Endodermal cell (in vitro differentiated cells): ENCODE results near the gene MAML1. TPM values are rescaled to one million over a fixed set of nuclear protein-coding genes. Genes with fewer than 3 reads are reported as not detected.

Source experiments
- DNase-seq: peaks from one replicate; pipeline ENCODE4 v3.0.0-alpha.2; 2017
- H3K27ac ChIP-seq: 2 replicates; pipeline ENCODE4 v1.5.1; 2013; ENCODE audit warnings: mild to moderate bottlenecking, low read depth, low read length, moderate library complexity
- H3K27me3 ChIP-seq: 2 replicates; pipeline ENCODE4 v1.6.1; 2013; ENCODE audit warnings: mild to moderate bottlenecking, low read length, moderate library complexity; ENCODE audit not compliant: insufficient read depth, control insufficient read depth, poor library complexity, severe bottlenecking
- H3K36me3 ChIP-seq: 2 replicates; pipeline ENCODE4 v1.7.0; 2013; ENCODE audit warnings: mild to moderate bottlenecking, low read length, moderate library complexity; ENCODE audit not compliant: control insufficient read depth, insufficient read depth
- H3K4me1 ChIP-seq: one replicate; pipeline ENCODE4 v1.7.0; 2013; ENCODE audit warnings: low read length; ENCODE audit not compliant: control insufficient read depth, insufficient read depth
- H3K4me3 ChIP-seq: 2 replicates; pipeline ENCODE4 v1.5.1; 2013; ENCODE audit warnings: mild to moderate bottlenecking, low read length, moderate library complexity
- H3K9ac ChIP-seq: 2 replicates; pipeline ENCODE4 v1.6.1; 2013; ENCODE audit warnings: mild to moderate bottlenecking, low read length, moderate library complexity; ENCODE audit not compliant: poor library complexity, severe bottlenecking; ENCODE audit errors: extremely low read depth
- H3K9me3 ChIP-seq: 2 replicates; pipeline ENCODE4 v1.6.1; 2013; ENCODE audit warnings: mild to moderate bottlenecking, low read length, moderate library complexity; ENCODE audit not compliant: control insufficient read depth
- H3K27ac Mint-ChIP-seq: 2 replicates; pipeline ENCODE4 v1.8.0; 2020; ENCODE audit warnings: mixed read lengths
- H3K27me3 Mint-ChIP-seq: 2 replicates; pipeline ENCODE4 v1.8.0; 2021; ENCODE audit warnings: mild to moderate bottlenecking, mixed read lengths; ENCODE audit not compliant: insufficient read depth
- H3K36me3 Mint-ChIP-seq: 2 replicates; pipeline ENCODE4 v1.8.0; 2020; ENCODE audit warnings: low read depth, mixed read lengths
- H3K4me1 Mint-ChIP-seq: 2 replicates; pipeline ENCODE4 v1.8.0; 2020; ENCODE audit warnings: mixed read lengths
- H3K4me3 Mint-ChIP-seq: 2 replicates; pipeline ENCODE4 v1.8.0; 2020; ENCODE audit warnings: mild to moderate bottlenecking, moderate library complexity, mixed read lengths
- H3K9me3 Mint-ChIP-seq: 2 replicates; pipeline ENCODE4 v1.8.0; 2020; ENCODE audit warnings: mild to moderate bottlenecking, mixed read lengths
- CTCF ChIP-seq: fragments of 200-600 bp; sonication (generic); conservative IDR thresholded peaks from 2 replicates; pipeline ENCODE4 v1.5.0; 2021; ENCODE audit warnings: antibody characterized with exemption, mild to moderate bottlenecking
- WGBS, 2 experiments: methylation state at CpG; one replicate each; pipeline versions ENCODE4 v1.1.5 to v1.1.7; 2013; ENCODE audit warnings: missing lambda C conversion rate in 2 of 2, mixed read lengths in 1 of 2; ENCODE audit not compliant: insufficient coverage in 1 of 2, insufficient read length in 1 of 2; 5-methylcytosine and 5-hydroxymethylcytosine counted together
- total RNA-seq, 2 donors: library from RNA; stranded (reverse); fragmentation: NEBNext Ultra II Directional in 1 of 2; extraction: Animal tissue kit (Norgen Biotek cat#: 25700) in 1 of 2; gene quantifications; 2 replicates in 1 of 2; 3 replicates in 1 of 2; pipeline ENCODE4 v1.2.1, GENCODE V29; 2021

The MAML1 gene
- total RNA-seq, 2 donors from 2014 or later, result 38.9 to 41.4 TPM

- Mint-ChIP-seq H3K27ac (peak overlapping the region; percentile 68), H3K9me3 (no peaks in the 10 kb centered on the region), H3K27me3 (no peaks in the 10 kb centered on the region), H3K36me3 (peaks cover 15% of the 10 kb centered on the region), H3K4me3 (no peak overlapping the region), H3K4me1 (peaks cover 24% of the 10 kb centered on the region)
- Histone ChIP-seq H3K36me3 (peaks cover 8% of the 10 kb centered on the region), H3K9ac (no peak overlapping the region), H3K27me3 (no peaks in the 10 kb centered on the region), H3K4me3 (no peak overlapping the region), H3K4me1 (no peaks in the 10 kb centered on the region), H3K9me3 (no peaks in the 10 kb centered on the region), H3K27ac (no peak overlapping the region)
- WGBS, 2 experiments, result 58 to 90% methylated on average over 2 of the region's 2 CpGs
- TF ChIP-seq CTCF, result no peak
- peak; percentile 68 for DNase-seq
Observed at GRCh38 chr5:179755022-179755421, 22.4 kb downstream of the MAML1 start.

- Mint-ChIP-seq H3K9me3 (no peaks in the 10 kb centered on the region), H3K27me3 (no peaks in the 10 kb centered on the region), H3K36me3 (peaks cover 4% of the 10 kb centered on the region), H3K4me1 (peaks cover 38% of the 10 kb centered on the region), H3K27ac (no peak overlapping the region), H3K4me3 (no peak overlapping the region)
- no peaks in the 10 kb centered on the region for H3K27me3 ChIP-seq
- peaks cover 8% of the 10 kb centered on the region for H3K36me3 ChIP-seq
- H3K27ac ChIP-seq, result no peak overlapping the region
- no peak overlapping the region for H3K9ac ChIP-seq
- H3K9me3 ChIP-seq, result no peaks in the 10 kb centered on the region
- WGBS, 2 experiments, result 93 to 97% methylated on average over 8 of the region's 8 CpGs
- H3K4me1 ChIP-seq, result peaks cover 4% of the 10 kb centered on the region
- no peak overlapping the region for H3K4me3 ChIP-seq
- DNase-seq, result no peak
- TF ChIP-seq CTCF, result no peak
Observed at GRCh38 chr5:179758955-179759354, 26.3 kb downstream of the MAML1 start.

GRCh38 chr5:179759581-179760551 lies 27.2 kb downstream of the MAML1 start:
- Histone ChIP-seq H3K27ac (no peak overlapping the region), H3K4me1 (peaks cover 4% of the 10 kb centered on the region)
- 90 to 94% methylated on average over 7 to 9 of the region's 9 CpGs for WGBS, 2 experiments

More at GRCh38 chr5:179759581-179760551, 27.2 kb downstream of the MAML1 start:
- no peak overlapping the region for H3K9ac ChIP-seq
- no peak overlapping the region for H3K4me3 ChIP-seq
- H3K4me1 Mint-ChIP-seq, result peaks cover 31% of the 10 kb centered on the region
- peaks cover 10% of the 10 kb centered on the region for H3K36me3 ChIP-seq
- H3K36me3 Mint-ChIP-seq, result peaks cover 7% of the 10 kb centered on the region
- H3K27me3 ChIP-seq, result no peaks in the 10 kb centered on the region
- H3K9me3 ChIP-seq, result no peaks in the 10 kb centered on the region
- no peak for DNase-seq
- peak overlapping the region; percentile 3 for H3K27ac Mint-ChIP-seq
- no peaks in the 10 kb centered on the region for H3K9me3 Mint-ChIP-seq
- no peaks in the 10 kb centered on the region for H3K27me3 Mint-ChIP-seq
- no peak for TF ChIP-seq CTCF
- no peak overlapping the region for H3K4me3 Mint-ChIP-seq
